GM20431 (cell line): ENCODE results near the gene FES.

ENCODE experiments used
- in situ Hi-C: fragments of 300-500 bp; cut with MseI, MboI; formaldehyde crosslinking; loops from one replicate; pipeline ENCODE4 v1.15.0; 2020; ENCODE audit warnings: low sequenced_read_pairs; ENCODE audit not compliant: unreplicated experiment

The FES gene

GRCh38 chr15:90886291-90886614, 1.9 kb downstream of the FES start:
- in situ Hi-C loops = loop anchor here (25.0 kb wide), 1 partner anchor 549 kb away; no protein-coding TSS in a partner anchor

- in situ Hi-C loops = loop anchor here (25.0 kb wide), 1 partner anchor 550 kb away; no protein-coding TSS in a partner anchor
Observed at GRCh38 chr15:90887037-90887481, 2.8 kb downstream of the FES start.

GRCh38 chr15:90889313-90889730, 5.0 kb downstream of the FES start:
- in situ Hi-C loops = loop anchor here (25.0 kb wide), 1 partner anchor 552 kb away; no protein-coding TSS in a partner anchor

GRCh38 chr15:90889736-90890456, 5.6 kb downstream of the FES start:
- in situ Hi-C loops = loop anchor here (25.0 kb wide), 1 partner anchor 553 kb away; no protein-coding TSS in a partner anchor

GRCh38 chr15:90890839-90891238, 6.5 kb downstream of the FES start:
- in situ Hi-C loops = loop anchor here (25.0 kb wide), 1 partner anchor 554 kb away; no protein-coding TSS in a partner anchor

- in situ Hi-C loops = loop anchor here (25.0 kb wide), 1 partner anchor 554 kb away; no protein-coding TSS in a partner anchor
Observed at GRCh38 chr15:90891346-90891949, 7.1 kb downstream of the FES start.

- in situ Hi-C loops = loop anchor here (25.0 kb wide), 1 partner anchor 555 kb away; no protein-coding TSS in a partner anchor
Observed at GRCh38 chr15:90892023-90892422, 7.7 kb downstream of the FES start.

- in situ Hi-C loops = loop anchor here (25.0 kb wide), 1 partner anchor 555 kb away; no protein-coding TSS in a partner anchor
Observed at GRCh38 chr15:90892498-90893174, 8.3 kb downstream of the FES start.

GRCh38 chr15:90893175-90894090, 9.1 kb downstream of the FES start:
- in situ Hi-C loops = loop anchor here (25.0 kb wide), 1 partner anchor 556 kb away; no protein-coding TSS in a partner anchor

- in situ Hi-C loops = loop anchor here (25.0 kb wide), 1 partner anchor 558 kb away; no protein-coding TSS in a partner anchor
Observed at GRCh38 chr15:90895571-90896117, 11.3 kb downstream of the FES start.

- in situ Hi-C loops = loop anchor here (25.0 kb wide), 1 partner anchor 560 kb away; no protein-coding TSS in a partner anchor
Observed at GRCh38 chr15:90897131-90897655, 12.9 kb downstream of the FES start.

GRCh38 chr15:90901175-90902039, 17.1 kb downstream of the FES start:
- in situ Hi-C loops = no loop called here

GRCh38 chr15:90902040-90902839, 17.9 kb downstream of the FES start:
- in situ Hi-C loops = no loop called here

GRCh38 chr15:90902840-90903732, 18.8 kb downstream of the FES start, which contains the start of gene MAN2A2:
Gene MAN2A2, plus strand, starts transcription at chr15:90903302. Its CDS starts 906 bp downstream, at chr15:90904208.
- in situ Hi-C loops = no loop called here

- in situ Hi-C loops = no loop called here
Observed at GRCh38 chr15:90903733-90904536, 19.6 kb downstream of the FES start.
